Neural cell (in vitro differentiated cells): ENCODE results near the gene PJA1. TPM values are rescaled to one million over a fixed set of nuclear protein-coding genes. Genes with fewer than 3 reads are reported as not detected.

Source experiments
- H2AFZ ChIP-seq: fragments of 200-600, 300-800 bp; sonication (generic), shearing (Covaris generic); 2 replicates; pipeline ENCODE4 v1.6.0; 2014; ENCODE audit warnings: low read depth, mild to moderate bottlenecking, antibody characterized with exemption, low read length, moderate library complexity
- H3F3A ChIP-seq: fragments of 200-600 bp; shearing (Covaris generic); 2 replicates; pipeline ENCODE4 v1.6.1; 2016; ENCODE audit warnings: mild to moderate bottlenecking, moderate library complexity, mixed read lengths, antibody characterized with exemption, low read length; ENCODE audit not compliant: insufficient read depth, poor library complexity, severe bottlenecking
- H3K27ac ChIP-seq: fragments of 200-600, 300-800 bp; sonication (generic), shearing (Covaris generic); 2 replicates; pipeline ENCODE4 v1.5.1; 2014; ENCODE audit warnings: mild to moderate bottlenecking, low read length, moderate library complexity
- H3K27me3 ChIP-seq: fragments of 300-800, 200-600 bp; sonication (generic), shearing (Covaris generic); 2 replicates; pipeline ENCODE4 v1.6.0; 2014; ENCODE audit warnings: mild to moderate bottlenecking, low read depth, low read length, moderate library complexity; ENCODE audit not compliant: insufficient read depth
- H3K36me3 ChIP-seq: fragments of 300-800, 200-600 bp; sonication (generic), shearing (Covaris generic); 2 replicates; pipeline ENCODE4 v1.5.1; 2014; ENCODE audit warnings: mild to moderate bottlenecking, antibody characterized with exemption, low read length, moderate library complexity; ENCODE audit not compliant: insufficient read depth
- H3K4me2 ChIP-seq: fragments of 300-800, 200-600 bp; sonication (generic), shearing (Covaris generic); 2 replicates; pipeline ENCODE4 v1.6.0; 2014; ENCODE audit warnings: mild to moderate bottlenecking, low read length
- H3K4me3 ChIP-seq: fragments of 300-800, 200-600 bp; sonication (generic), shearing (Covaris generic); 2 replicates; pipeline ENCODE4 v1.5.1; 2014; ENCODE audit warnings: mild to moderate bottlenecking, low read length, moderate library complexity
- H3K79me2 ChIP-seq: fragments of 200-600 bp; shearing (Covaris generic); replicated peaks from 2 replicates; pipeline ENCODE4 v1.6.0; 2014; ENCODE audit warnings: mild to moderate bottlenecking, low read length, moderate library complexity; ENCODE audit not compliant: insufficient read depth
- H3K9ac ChIP-seq: fragments of 300-800, 200-600 bp; sonication (generic), shearing (Covaris generic); 2 replicates; pipeline ENCODE4 v1.6.1; 2016; ENCODE audit warnings: mild to moderate bottlenecking, low read length, mixed read lengths
- H3K9me2 ChIP-seq: fragments of 200-600 bp; shearing (Covaris generic); 2 replicates; pipeline ENCODE4 v1.6.1; 2016; ENCODE audit warnings: mild to moderate bottlenecking, low read length, mixed read lengths; ENCODE audit not compliant: insufficient read depth
- H3K9me3 ChIP-seq: fragments of 200-600, 300-800 bp; sonication (generic), shearing (Covaris generic); 2 replicates; pipeline ENCODE4 v1.6.1; 2016; ENCODE audit warnings: mild to moderate bottlenecking, mixed run types, low read length, moderate library complexity, mixed read lengths
- H4K20me1 ChIP-seq: fragments of 200-600 bp; shearing (Covaris generic); 2 replicates; pipeline ENCODE4 v1.6.1; 2016; ENCODE audit warnings: mild to moderate bottlenecking, mixed run types; ENCODE audit not compliant: insufficient read depth
- EP300 ChIP-seq: fragments of 450-650 bp; conservative IDR thresholded peaks from 2 replicates; pipeline ENCODE4 v1.6.1; 2014; ENCODE audit warnings: antibody characterized with exemption, mild to moderate bottlenecking, moderate library complexity; ENCODE audit not compliant: poor library complexity, severe bottlenecking
- EZH2 ChIP-seq: fragments of 200-600, 300-800 bp; shearing (Covaris generic), sonication (generic); IDR thresholded peaks from 2 replicates; pipeline ENCODE4 v1.6.1; 2014; ENCODE audit warnings: antibody characterized with exemption, low read length, borderline replicate concordance, mild to moderate bottlenecking; ENCODE audit not compliant: insufficient read depth, poor library complexity, severe bottlenecking
- MXI1 ChIP-seq: fragments of 450-650 bp; conservative IDR thresholded peaks from 2 replicates; pipeline ENCODE4 v1.6.1; 2014; ENCODE audit warnings: antibody characterized with exemption, mild to moderate bottlenecking; ENCODE audit not compliant: poor library complexity, severe bottlenecking
- POLR2AphosphoS5 ChIP-seq: IDR thresholded peaks from 2 replicates; pipeline ENCODE4 v1.6.1; 2012
- RAD21 ChIP-seq: fragments of 450-650 bp; conservative IDR thresholded peaks from 2 replicates; pipeline ENCODE4 v1.6.1; 2014; ENCODE audit warnings: antibody characterized with exemption, mild to moderate bottlenecking, moderate library complexity
- SMC3 ChIP-seq: fragments of 450-650 bp; conservative IDR thresholded peaks from 2 replicates; pipeline ENCODE4 v1.6.1; 2014; ENCODE audit warnings: antibody characterized with exemption, mild to moderate bottlenecking, moderate library complexity; ENCODE audit not compliant: poor library complexity
- TAF1 ChIP-seq: IDR thresholded peaks from 2 replicates; pipeline ENCODE4 v1.6.1; 2012; ENCODE audit warnings: low read depth
- polyA plus RNA-seq: library from polyadenylated mRNA; depleted of rRNA; stranded (reverse); fragments of >200 nt; gene quantifications from 2 replicates; pipeline ENCODE4 v1.2.3, GENCODE V29; 2014
- TF ChIP-seq, protein P1 (sequence below): fragments of 450-650 bp; IDR thresholded peaks from 2 replicates; pipeline ENCODE4 v1.5.1; 2014; ENCODE audit warnings: antibody characterized with exemption, mild to moderate bottlenecking, moderate library complexity; ENCODE audit not compliant: poor library complexity, severe bottlenecking
- TF ChIP-seq, protein P2 (sequence below): IDR thresholded peaks from 2 replicates; pipeline ENCODE4 v1.6.1; 2012; ENCODE audit warnings: borderline replicate concordance

PJA1 gene
- polyA plus RNA-seq, 1 donor from 2014 or later = 214 TPM

DNA sequence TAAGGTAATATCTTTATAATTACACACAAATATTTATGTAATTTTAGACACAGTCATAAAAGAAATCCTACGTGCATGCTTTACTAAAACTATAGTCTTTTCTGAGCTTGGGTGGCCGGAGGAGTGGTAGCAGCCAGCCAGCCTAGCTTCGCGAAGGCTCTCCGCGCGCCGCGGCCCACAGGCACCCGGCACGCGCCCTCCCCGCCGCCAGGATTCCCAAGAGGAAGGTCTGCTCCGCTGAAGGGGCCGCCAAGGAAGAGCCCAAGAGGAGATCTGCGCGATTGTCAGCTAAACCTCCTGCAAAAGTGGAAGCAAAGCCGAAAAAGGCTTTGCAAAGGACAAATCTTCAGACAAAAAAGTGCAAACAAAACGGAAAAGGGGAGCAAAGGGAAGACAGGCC lies 8.7 kb upstream of the PJA1 start:
- H3K27me3 ChIP-seq = no peaks in the 10 kb centered on the region
- no peaks in the 10 kb centered on the region for H4K20me1 ChIP-seq
- H3K9ac ChIP-seq = no peak overlapping the region
- no peak overlapping the region for H3K4me3 ChIP-seq
- no peak for TF ChIP-seq MXI1
- TF ChIP-seq, protein P1, sequence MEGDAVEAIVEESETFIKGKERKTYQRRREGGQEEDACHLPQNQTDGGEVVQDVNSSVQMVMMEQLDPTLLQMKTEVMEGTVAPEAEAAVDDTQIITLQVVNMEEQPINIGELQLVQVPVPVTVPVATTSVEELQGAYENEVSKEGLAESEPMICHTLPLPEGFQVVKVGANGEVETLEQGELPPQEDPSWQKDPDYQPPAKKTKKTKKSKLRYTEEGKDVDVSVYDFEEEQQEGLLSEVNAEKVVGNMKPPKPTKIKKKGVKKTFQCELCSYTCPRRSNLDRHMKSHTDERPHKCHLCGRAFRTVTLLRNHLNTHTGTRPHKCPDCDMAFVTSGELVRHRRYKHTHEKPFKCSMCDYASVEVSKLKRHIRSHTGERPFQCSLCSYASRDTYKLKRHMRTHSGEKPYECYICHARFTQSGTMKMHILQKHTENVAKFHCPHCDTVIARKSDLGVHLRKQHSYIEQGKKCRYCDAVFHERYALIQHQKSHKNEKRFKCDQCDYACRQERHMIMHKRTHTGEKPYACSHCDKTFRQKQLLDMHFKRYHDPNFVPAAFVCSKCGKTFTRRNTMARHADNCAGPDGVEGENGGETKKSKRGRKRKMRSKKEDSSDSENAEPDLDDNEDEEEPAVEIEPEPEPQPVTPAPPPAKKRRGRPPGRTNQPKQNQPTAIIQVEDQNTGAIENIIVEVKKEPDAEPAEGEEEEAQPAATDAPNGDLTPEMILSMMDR = no peak
- TF ChIP-seq POLR2AphosphoS5 = no peak
- TF ChIP-seq EZH2 = no peak
- no peak for TF ChIP-seq RAD21
- TF ChIP-seq TAF1 = no peak
- TF ChIP-seq EP300 = no peak
- TF ChIP-seq, protein P2, sequence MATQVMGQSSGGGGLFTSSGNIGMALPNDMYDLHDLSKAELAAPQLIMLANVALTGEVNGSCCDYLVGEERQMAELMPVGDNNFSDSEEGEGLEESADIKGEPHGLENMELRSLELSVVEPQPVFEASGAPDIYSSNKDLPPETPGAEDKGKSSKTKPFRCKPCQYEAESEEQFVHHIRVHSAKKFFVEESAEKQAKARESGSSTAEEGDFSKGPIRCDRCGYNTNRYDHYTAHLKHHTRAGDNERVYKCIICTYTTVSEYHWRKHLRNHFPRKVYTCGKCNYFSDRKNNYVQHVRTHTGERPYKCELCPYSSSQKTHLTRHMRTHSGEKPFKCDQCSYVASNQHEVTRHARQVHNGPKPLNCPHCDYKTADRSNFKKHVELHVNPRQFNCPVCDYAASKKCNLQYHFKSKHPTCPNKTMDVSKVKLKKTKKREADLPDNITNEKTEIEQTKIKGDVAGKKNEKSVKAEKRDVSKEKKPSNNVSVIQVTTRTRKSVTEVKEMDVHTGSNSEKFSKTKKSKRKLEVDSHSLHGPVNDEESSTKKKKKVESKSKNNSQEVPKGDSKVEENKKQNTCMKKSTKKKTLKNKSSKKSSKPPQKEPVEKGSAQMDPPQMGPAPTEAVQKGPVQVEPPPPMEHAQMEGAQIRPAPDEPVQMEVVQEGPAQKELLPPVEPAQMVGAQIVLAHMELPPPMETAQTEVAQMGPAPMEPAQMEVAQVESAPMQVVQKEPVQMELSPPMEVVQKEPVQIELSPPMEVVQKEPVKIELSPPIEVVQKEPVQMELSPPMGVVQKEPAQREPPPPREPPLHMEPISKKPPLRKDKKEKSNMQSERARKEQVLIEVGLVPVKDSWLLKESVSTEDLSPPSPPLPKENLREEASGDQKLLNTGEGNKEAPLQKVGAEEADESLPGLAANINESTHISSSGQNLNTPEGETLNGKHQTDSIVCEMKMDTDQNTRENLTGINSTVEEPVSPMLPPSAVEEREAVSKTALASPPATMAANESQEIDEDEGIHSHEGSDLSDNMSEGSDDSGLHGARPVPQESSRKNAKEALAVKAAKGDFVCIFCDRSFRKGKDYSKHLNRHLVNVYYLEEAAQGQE = no peak
- TF ChIP-seq SMC3 = no peak
- H3K9me3 ChIP-seq = no peaks in the 10 kb centered on the region
- H2AFZ ChIP-seq = no peak overlapping the region
- H3K9me2 ChIP-seq = no peaks in the 10 kb centered on the region
- no peak overlapping the region for H3K4me2 ChIP-seq
- no peaks in the 10 kb centered on the region for H3K36me3 ChIP-seq
- no peak overlapping the region for H3K27ac ChIP-seq
- no peaks in the 10 kb centered on the region for H3K79me2 ChIP-seq
- H3F3A ChIP-seq = no peaks in the 10 kb centered on the region

DNA sequence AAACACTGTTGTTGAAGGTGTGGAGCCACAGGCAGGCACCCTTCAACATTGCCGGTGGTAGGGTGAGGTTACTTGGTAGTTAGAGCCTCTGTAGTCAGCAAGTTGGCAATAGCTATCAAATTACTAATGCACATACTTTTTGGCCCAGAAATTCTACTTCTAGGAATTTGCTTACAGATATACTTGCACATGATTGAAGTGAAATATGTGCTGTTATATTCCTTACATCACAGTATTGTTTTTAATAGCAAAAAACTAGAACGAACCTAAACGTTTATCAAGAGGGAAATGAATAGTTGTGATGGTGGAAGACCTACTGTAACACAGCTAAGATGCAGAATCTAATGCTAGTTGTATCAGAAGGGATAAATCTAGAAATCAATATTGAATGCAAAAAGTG lies 7.7 kb upstream of the PJA1 start:
- Histone ChIP-seq H2AFZ (no peak overlapping the region), H3K79me2 (no peaks in the 10 kb centered on the region), H3K9me3 (no peaks in the 10 kb centered on the region), H3K27me3 (no peaks in the 10 kb centered on the region), H3K9me2 (no peaks in the 10 kb centered on the region), H3K27ac (no peak overlapping the region), H3K4me3 (no peak overlapping the region), H3K4me2 (no peak overlapping the region), H4K20me1 (no peaks in the 10 kb centered on the region), H3F3A (no peaks in the 10 kb centered on the region), H3K36me3 (no peaks in the 10 kb centered on the region), H3K9ac (no peak overlapping the region)
- TF ChIP-seq MXI1 = no peak
- no peak for TF ChIP-seq RAD21
- TF ChIP-seq EZH2 = no peak
- no peak for TF ChIP-seq SMC3
- no peak for TF ChIP-seq POLR2AphosphoS5
- TF ChIP-seq TAF1 = no peak
- no peak for TF ChIP-seq EP300
- TF ChIP-seq, protein P2 = no peak
- TF ChIP-seq, protein P1 = no peak
